ENCODE data around the gene SMAD2. TPM values are rescaled to one million over a fixed set of nuclear protein-coding genes. Genes with fewer than 3 reads are reported as not detected.

Gene SMAD2
- total and polyA plus RNA-seq, 2 of the 8 experiments (the other 6 are each of a cell fraction or from before 2014, with no cell fraction given), result 28.4 to 124 TPM

DNA sequence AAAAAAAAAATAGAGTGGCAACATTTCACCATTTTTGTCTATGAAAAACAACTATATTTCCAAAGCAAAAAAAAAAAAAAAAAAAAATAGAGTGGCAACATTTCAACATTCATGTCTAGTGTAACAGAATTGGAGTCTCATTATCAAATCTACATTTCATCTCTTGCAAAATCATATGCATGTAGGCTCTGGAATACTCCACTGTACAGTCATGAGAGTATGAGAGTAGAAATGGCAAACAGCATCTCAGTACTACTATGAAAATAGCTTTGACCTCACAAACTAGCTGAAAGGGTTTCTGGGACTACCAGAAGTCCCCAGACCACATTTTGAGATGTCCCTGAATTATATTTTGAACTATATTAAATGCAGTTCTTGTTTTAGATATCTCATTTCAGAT is 82.8 kb downstream of the SMAD2 start:
- Histone ChIP-seq H2AFZ (ENCODE audit: low read length) (no peak overlapping the region), H3K23ac (ENCODE audit: insufficient read length) (no peak overlapping the region)
- TF ChIP-seq, protein P1, sequence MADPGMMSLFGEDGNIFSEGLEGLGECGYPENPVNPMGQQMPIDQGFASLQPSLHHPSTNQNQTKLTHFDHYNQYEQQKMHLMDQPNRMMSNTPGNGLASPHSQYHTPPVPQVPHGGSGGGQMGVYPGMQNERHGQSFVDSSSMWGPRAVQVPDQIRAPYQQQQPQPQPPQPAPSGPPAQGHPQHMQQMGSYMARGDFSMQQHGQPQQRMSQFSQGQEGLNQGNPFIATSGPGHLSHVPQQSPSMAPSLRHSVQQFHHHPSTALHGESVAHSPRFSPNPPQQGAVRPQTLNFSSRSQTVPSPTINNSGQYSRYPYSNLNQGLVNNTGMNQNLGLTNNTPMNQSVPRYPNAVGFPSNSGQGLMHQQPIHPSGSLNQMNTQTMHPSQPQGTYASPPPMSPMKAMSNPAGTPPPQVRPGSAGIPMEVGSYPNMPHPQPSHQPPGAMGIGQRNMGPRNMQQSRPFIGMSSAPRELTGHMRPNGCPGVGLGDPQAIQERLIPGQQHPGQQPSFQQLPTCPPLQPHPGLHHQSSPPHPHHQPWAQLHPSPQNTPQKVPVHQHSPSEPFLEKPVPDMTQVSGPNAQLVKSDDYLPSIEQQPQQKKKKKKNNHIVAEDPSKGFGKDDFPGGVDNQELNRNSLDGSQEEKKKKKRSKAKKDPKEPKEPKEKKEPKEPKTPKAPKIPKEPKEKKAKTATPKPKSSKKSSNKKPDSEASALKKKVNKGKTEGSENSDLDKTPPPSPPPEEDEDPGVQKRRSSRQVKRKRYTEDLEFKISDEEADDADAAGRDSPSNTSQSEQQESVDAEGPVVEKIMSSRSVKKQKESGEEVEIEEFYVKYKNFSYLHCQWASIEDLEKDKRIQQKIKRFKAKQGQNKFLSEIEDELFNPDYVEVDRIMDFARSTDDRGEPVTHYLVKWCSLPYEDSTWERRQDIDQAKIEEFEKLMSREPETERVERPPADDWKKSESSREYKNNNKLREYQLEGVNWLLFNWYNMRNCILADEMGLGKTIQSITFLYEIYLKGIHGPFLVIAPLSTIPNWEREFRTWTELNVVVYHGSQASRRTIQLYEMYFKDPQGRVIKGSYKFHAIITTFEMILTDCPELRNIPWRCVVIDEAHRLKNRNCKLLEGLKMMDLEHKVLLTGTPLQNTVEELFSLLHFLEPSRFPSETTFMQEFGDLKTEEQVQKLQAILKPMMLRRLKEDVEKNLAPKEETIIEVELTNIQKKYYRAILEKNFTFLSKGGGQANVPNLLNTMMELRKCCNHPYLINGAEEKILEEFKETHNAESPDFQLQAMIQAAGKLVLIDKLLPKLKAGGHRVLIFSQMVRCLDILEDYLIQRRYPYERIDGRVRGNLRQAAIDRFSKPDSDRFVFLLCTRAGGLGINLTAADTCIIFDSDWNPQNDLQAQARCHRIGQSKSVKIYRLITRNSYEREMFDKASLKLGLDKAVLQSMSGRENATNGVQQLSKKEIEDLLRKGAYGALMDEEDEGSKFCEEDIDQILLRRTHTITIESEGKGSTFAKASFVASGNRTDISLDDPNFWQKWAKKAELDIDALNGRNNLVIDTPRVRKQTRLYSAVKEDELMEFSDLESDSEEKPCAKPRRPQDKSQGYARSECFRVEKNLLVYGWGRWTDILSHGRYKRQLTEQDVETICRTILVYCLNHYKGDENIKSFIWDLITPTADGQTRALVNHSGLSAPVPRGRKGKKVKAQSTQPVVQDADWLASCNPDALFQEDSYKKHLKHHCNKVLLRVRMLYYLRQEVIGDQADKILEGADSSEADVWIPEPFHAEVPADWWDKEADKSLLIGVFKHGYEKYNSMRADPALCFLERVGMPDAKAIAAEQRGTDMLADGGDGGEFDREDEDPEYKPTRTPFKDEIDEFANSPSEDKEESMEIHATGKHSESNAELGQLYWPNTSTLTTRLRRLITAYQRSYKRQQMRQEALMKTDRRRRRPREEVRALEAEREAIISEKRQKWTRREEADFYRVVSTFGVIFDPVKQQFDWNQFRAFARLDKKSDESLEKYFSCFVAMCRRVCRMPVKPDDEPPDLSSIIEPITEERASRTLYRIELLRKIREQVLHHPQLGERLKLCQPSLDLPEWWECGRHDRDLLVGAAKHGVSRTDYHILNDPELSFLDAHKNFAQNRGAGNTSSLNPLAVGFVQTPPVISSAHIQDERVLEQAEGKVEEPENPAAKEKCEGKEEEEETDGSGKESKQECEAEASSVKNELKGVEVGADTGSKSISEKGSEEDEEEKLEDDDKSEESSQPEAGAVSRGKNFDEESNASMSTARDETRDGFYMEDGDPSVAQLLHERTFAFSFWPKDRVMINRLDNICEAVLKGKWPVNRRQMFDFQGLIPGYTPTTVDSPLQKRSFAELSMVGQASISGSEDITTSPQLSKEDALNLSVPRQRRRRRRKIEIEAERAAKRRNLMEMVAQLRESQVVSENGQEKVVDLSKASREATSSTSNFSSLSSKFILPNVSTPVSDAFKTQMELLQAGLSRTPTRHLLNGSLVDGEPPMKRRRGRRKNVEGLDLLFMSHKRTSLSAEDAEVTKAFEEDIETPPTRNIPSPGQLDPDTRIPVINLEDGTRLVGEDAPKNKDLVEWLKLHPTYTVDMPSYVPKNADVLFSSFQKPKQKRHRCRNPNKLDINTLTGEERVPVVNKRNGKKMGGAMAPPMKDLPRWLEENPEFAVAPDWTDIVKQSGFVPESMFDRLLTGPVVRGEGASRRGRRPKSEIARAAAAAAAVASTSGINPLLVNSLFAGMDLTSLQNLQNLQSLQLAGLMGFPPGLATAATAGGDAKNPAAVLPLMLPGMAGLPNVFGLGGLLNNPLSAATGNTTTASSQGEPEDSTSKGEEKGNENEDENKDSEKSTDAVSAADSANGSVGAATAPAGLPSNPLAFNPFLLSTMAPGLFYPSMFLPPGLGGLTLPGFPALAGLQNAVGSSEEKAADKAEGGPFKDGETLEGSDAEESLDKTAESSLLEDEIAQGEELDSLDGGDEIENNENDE (IDR thresholded peaks at IDR 0.05; ENCODE audit: insufficient replicate concordance, low read length), result no peak

More for the DNA sequence above, 82.8 kb downstream of the SMAD2 start:
- Histone ChIP-seq H3K14ac (ENCODE audit: insufficient read length) (no peak overlapping the region), H3K4me2 (ENCODE audit: insufficient read depth in 1 of 2, low read depth in 2 of 2, low read length in 2 of 2) (no peak overlapping the region), H3K79me2 (ENCODE audit: control insufficient read depth in 1 of 2, insufficient read depth in 2 of 2, low read length in 2 of 2) (no peaks in the 10 kb centered on the region), H2BK5ac (ENCODE audit: low read depth, low read length) (no peak overlapping the region), H3K9me3 (ENCODE audit: insufficient read depth in 2 of 2, low read depth in 1 of 2, low read length in 1 of 2) (no peaks in the 10 kb centered on the region), H4K91ac (replicated peaks; ENCODE audit: insufficient read length, low read length) (no peak overlapping the region), H2BK12ac (ENCODE audit: low read depth, low read length) (no peak overlapping the region), H3K4ac (replicated peaks; ENCODE audit: insufficient read length, low read depth, low read length) (no peak overlapping the region), H3K79me1 (ENCODE audit: low read depth, low read length) (no peaks in the 10 kb centered on the region), H4K5ac (ENCODE audit: insufficient read length, low read depth, low read length) (no peak overlapping the region), H3K23me2 (ENCODE audit: low read depth, low read length) (no peaks in the 10 kb centered on the region), H2BK15ac (ENCODE audit: low read length) (no peak overlapping the region), H3K27ac (ENCODE audit: low read depth, low read length) (no peak overlapping the region), H2AK5ac (ENCODE audit: low read depth, low read length) (no peak overlapping the region), H2BK20ac (ENCODE audit: low read length) (no peak overlapping the region), H3K27me3 (replicated peaks in 1 of 4; ENCODE audit: control insufficient read depth in 3 of 4, extremely low read depth in 1 of 4, insufficient read depth in 3 of 4, low read length in 3 of 4) (peaks cover 0 to 2% (median 0%) of the 10 kb centered on the region in 4 experiments; a peak in 1 of 7 replicates), H4K20me1 (replicated peaks in 1 of 2; ENCODE audit: control insufficient read depth in 1 of 2, insufficient read depth in 2 of 2, low read length in 2 of 2) (peaks cover 0 to 3% of the 10 kb centered on the region in 2 experiments), H3K18ac (ENCODE audit: extremely low read depth, low read length) (no peak overlapping the region), H3K56ac (replicated peaks; ENCODE audit: insufficient read length, low read depth, low read length) (no peak overlapping the region), H3K4me3 (ENCODE audit: extremely low read depth in 1 of 4, insufficient read depth in 2 of 4, low read depth in 3 of 4, low read length in 4 of 4) (no peak overlapping the region), H2BK120ac (replicated peaks; ENCODE audit: low read depth, low read length) (no peak overlapping the region), H3K4me1 (replicated peaks in 1 of 4; ENCODE audit: control insufficient read depth in 3 of 4, insufficient read depth in 4 of 4, low read length in 3 of 4) (no peaks in the 10 kb centered on the region), H4K8ac (ENCODE audit: extremely low read depth, insufficient read depth, low read length) (no peak overlapping the region), H3K36me3 (ENCODE audit: control insufficient read depth in 2 of 4, insufficient read depth in 4 of 4, low read length in 3 of 4) (peaks cover 2 to 58% (median 21%) of the 10 kb centered on the region in 4 experiments; a peak in 7 of 8 replicates), H3K9ac (replicated peaks in 1 of 4; ENCODE audit: extremely low read depth in 1 of 4, low read depth in 3 of 4, low read length in 3 of 4) (no peak overlapping the region)
- DNase-seq (ENCODE audit: low read depth in 1 of 2, low spot score in 2 of 2), result no peak
- ChIA-PET CTCF (ENCODE audit: partially characterized antibody) (interaction anchor here (0.7 to 1.5 kb wide), 2 partner anchors 52 to 76 kb away, joined by 4 read pairs; no protein-coding TSS in a partner anchor), POLR2A (ENCODE audit: partially characterized antibody) (interaction anchor here (0.9 to 1.1 kb wide), 2 partner anchors 11 to 21 kb away, joined by 3 read pairs; no protein-coding TSS in a partner anchor)
- FAIRE-seq, result no peak
